Choroid plexus epithelial cell (primary cell): ENCODE results near the gene BCAS3.
A peak's percentile ranks its signal among the peaks of the same experiment; 100 is the strongest.

ENCODE experiments used
- DNase-seq: peaks from one replicate; pipeline ENCODE4 v3.0.0-alpha.2; 2010; ENCODE audit warnings: low read depth
- H3K4me3 ChIP-seq: 2 replicates; pipeline ENCODE4 v1.5.1; 2011; ENCODE audit warnings: low read depth, mild to moderate bottlenecking, control low read depth, low read length, moderate library complexity
- CTCF ChIP-seq: conservative IDR thresholded peaks from 2 replicates; pipeline ENCODE4 v1.5.1; 2011; ENCODE audit warnings: low read depth, mild to moderate bottlenecking, control low read depth, inconsistent platforms, low read length, moderate library complexity

The BCAS3 gene

GRCh38 chr17:60720763-60721531 is 43.3 kb downstream of the BCAS3 start:
- DNase-seq = peak; percentile 86
- no peak overlapping the region for H3K4me3 ChIP-seq
- TF ChIP-seq CTCF = peak; percentile 81

- no peak for DNase-seq
- no peak for TF ChIP-seq CTCF
Measured at GRCh38 chr17:60724647-60725046, 47.0 kb downstream of the BCAS3 start.

GRCh38 chr17:60729854-60730253 is 52.2 kb downstream of the BCAS3 start:
- peak; percentile 36 for DNase-seq
- no peak overlapping the region for H3K4me3 ChIP-seq
- TF ChIP-seq CTCF = no peak

More at GRCh38 chr17:60724647-60725046, 47.0 kb downstream of the BCAS3 start:
- no peak overlapping the region for H3K4me3 ChIP-seq

- TF ChIP-seq CTCF = no peak
- DNase-seq = no peak
- no peak overlapping the region for H3K4me3 ChIP-seq
Measured at GRCh38 chr17:60730273-60730672, 52.6 kb downstream of the BCAS3 start.

GRCh38 chr17:60738287-60738686 is 60.6 kb downstream of the BCAS3 start:
- no peak for DNase-seq
- no peak for TF ChIP-seq CTCF
- H3K4me3 ChIP-seq = no peak overlapping the region

GRCh38 chr17:60740584-60740983 is 62.9 kb downstream of the BCAS3 start:
- no peak for DNase-seq
- H3K4me3 ChIP-seq = no peak overlapping the region
- no peak for TF ChIP-seq CTCF

GRCh38 chr17:60741031-60741430 is 63.4 kb downstream of the BCAS3 start:
- no peak for TF ChIP-seq CTCF
- DNase-seq = no peak
- no peak overlapping the region for H3K4me3 ChIP-seq
